Ovary (tissue), 10 donors: ENCODE measurements around the gene TNFRSF25. TPM values are rescaled to one million over a fixed set of nuclear protein-coding genes. Genes with fewer than 3 reads are reported as not detected.

Experiments used
- DNase-seq, 5 donors: peaks; one replicate each; pipeline ENCODE4 v3.0.0-alpha.2; 2019 to 2020
- H3K27ac ChIP-seq, 2 donors: fragments of 200-600 bp; one replicate each; pipeline versions ENCODE4 v1.5.1 to v1.8.0; 2019 to 2022
- H3K27me3 ChIP-seq: fragments of 200-600 bp; one replicate; pipeline ENCODE4 v1.8.0; 2022
- H3K36me3 ChIP-seq: fragments of 200-600 bp; sonication (generic); one replicate; pipeline ENCODE4 v1.5.1; 2019
- H3K4me1 ChIP-seq: one replicate; pipeline ENCODE4 v1.8.1; 2013; ENCODE audit warnings: mild to moderate bottlenecking, moderate library complexity; ENCODE audit not compliant: insufficient read depth
- H3K4me3 ChIP-seq: fragments of 200-600 bp; sonication (generic); one replicate; pipeline ENCODE4 v1.5.1; 2017
- H3K9me3 ChIP-seq, 2 donors: fragments of 200-600 bp in 1 of 2; sonication (generic) in 1 of 2; one replicate each; pipeline versions ENCODE4 v1.5.1 to v1.8.1; 2013 to 2019; ENCODE audit warnings: mild to moderate bottlenecking in 1 of 2, moderate library complexity in 1 of 2
- EP300 ChIP-seq: sonication (generic); formaldehyde crosslinking; IDR thresholded peaks from one replicate; pipeline ENCODE4 v1.6.1; 2017; ENCODE audit warnings: antibody characterized with exemption
- POLR2A ChIP-seq: fragments of 450-650 bp; IDR thresholded peaks from one replicate; pipeline ENCODE4 v1.6.1; 2017; ENCODE audit warnings: antibody characterized with exemption, mild to moderate bottlenecking, moderate library complexity
- WGBS, 3 donors: extraction: QIAGEN DNeasy Blood & Tissue Kit in 1 of 3; methylation state at CpG; one replicate each; pipeline versions ENCODE4 v1.1.5 to v1.1.7; 2013 to 2017; 5-methylcytosine and 5-hydroxymethylcytosine counted together
- intact Hi-C, 4 donors: fragments of 100-400 bp; cut with DNase I; formaldehyde crosslinking; loops; one replicate each; pipeline versions ENCODE4 v1.11.0 to v1.15.1; 2022 to 2023
- long read RNA-seq, 3 donors: library from polyadenylated mRNA in 2 of 3; unstranded in 2 of 3; transcript quantifications; one replicate each; pipeline ENCODE4 v2.0.0 and lab custom pipeline, GENCODE V29; 2021 to 2026
- polyA plus RNA-seq, 2 donors: library from polyadenylated mRNA; stranded (reverse); fragments of 200-250 nt in 1 of 2; fragments of 350-450 nt in 1 of 2; fragmentation: Illumina TruSeq in 1 of 2; extraction: RNeasy Lipid Tissue Mini Kit (QIAGEN cat#74804) in 1 of 2; gene quantifications; one replicate each; pipeline ENCODE4 v1.2.3, GENCODE V29; 2013 to 2014
- total RNA-seq, 7 donors: library from RNA; depleted of rRNA in 2 of 7; stranded (reverse); fragments of >200 nt in 2 of 7; fragmentation: NEBNext Ultra II Directional in 3 of 7; extraction: Animal tissue kit (Norgen Biotek cat#: 25700) in 3 of 7; gene quantifications; one replicate each; pipeline versions ENCODE4 v1.1.0 to v1.2.4, GENCODE V29; 2016 to 2023
- TF ChIP-seq, protein P1 (sequence below), 3 donors: fragments of 450-650 bp in 2 of 3; fragments of 200-600 bp in 1 of 3; IDR thresholded peaks; one replicate each; pipeline versions ENCODE4 v1.5.1 to v1.8.0; 2016 to 2022; ENCODE audit warnings: antibody characterized with exemption in 3 of 3, mild to moderate bottlenecking in 1 of 3
- donor health status: DM: no; HTN: no; CAD: no; lungs with moderate emphysema.
- donor health status: DM: no; HTN: no; CAD: no.
- donor health status: Bipolar disorder and iron deficiency.
- donor health status: DM: yes; HTN: yes; CAD: no.
- donor health status: DM: no; HTN: no; CAD: no.
- donor health status: DM: yes; HTN: yes; CAD: no.

TNFRSF25 gene, protein sequence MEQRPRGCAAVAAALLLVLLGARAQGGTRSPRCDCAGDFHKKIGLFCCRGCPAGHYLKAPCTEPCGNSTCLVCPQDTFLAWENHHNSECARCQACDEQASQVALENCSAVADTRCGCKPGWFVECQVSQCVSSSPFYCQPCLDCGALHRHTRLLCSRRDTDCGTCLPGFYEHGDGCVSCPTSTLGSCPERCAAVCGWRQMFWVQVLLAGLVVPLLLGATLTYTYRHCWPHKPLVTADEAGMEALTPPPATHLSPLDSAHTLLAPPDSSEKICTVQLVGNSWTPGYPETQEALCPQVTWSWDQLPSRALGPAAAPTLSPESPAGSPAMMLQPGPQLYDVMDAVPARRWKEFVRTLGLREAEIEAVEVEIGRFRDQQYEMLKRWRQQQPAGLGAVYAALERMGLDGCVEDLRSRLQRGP
- total RNA-seq (10 to 100 TPM in 2 of 7 donors, 1 to 10 TPM in 5; 4.9 to 13.1 (median 7.7) TPM), polyA plus RNA-seq (1 to 10 TPM; 1.7 to 9.4 TPM)
- long read RNA-seq, donor 1, partial matches to known transcripts = 3 of 8 reads
- long read RNA-seq, donor 1, other reads (novel, unspliced or antisense) = 4 of 8 reads
- long read RNA-seq, donor 2, partial matches to known transcripts = 0 of 6 reads
- long read RNA-seq, donor 2, other reads (novel, unspliced or antisense) = 0 of 6 reads
- long read RNA-seq, donor 3, partial matches to known transcripts = 0 of 5 reads
- long read RNA-seq, donor 3, other reads (novel, unspliced or antisense) = 0 of 5 reads

DNA sequence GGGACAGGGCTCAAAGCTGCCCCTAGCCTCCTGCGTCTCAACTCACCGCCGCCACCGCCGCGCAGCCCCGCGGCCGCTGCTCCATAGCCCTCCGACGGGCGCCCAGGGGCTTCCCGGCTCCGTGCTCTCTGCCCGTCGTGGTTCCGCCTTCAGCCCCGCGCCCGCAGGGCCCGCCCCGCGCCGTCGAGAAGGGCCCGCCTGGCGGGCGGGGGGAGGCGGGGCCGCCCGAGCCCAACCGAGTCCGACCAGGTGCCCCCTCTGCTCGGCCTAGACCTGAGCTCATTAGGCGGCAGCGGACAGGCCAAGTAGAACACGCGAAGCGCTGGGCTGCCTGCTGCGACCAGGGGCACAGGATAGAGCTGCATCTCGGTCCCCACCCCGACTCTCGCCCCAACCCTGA, at the start of gene TNFRSF25:
TNFRSF25 (minus strand) TSS at position 151 of the 400 bp plus-strand sequence; CDS start at position 85, 66 bp downstream.
- DNase-seq = no peak
- WGBS, 3 donors = 45 to 67% (median 47%) methylated on average over 7 to 43 of the region's 43 CpGs
- H3K36me3 ChIP-seq = no peaks in the 10 kb centered on the region
- no peak within 1 kb of the TSS for H3K4me3 ChIP-seq
- intact Hi-C loops = no loop called here
- H3K4me1 ChIP-seq = peaks cover 3% of the 10 kb centered on the region
- TF ChIP-seq, protein P1, sequence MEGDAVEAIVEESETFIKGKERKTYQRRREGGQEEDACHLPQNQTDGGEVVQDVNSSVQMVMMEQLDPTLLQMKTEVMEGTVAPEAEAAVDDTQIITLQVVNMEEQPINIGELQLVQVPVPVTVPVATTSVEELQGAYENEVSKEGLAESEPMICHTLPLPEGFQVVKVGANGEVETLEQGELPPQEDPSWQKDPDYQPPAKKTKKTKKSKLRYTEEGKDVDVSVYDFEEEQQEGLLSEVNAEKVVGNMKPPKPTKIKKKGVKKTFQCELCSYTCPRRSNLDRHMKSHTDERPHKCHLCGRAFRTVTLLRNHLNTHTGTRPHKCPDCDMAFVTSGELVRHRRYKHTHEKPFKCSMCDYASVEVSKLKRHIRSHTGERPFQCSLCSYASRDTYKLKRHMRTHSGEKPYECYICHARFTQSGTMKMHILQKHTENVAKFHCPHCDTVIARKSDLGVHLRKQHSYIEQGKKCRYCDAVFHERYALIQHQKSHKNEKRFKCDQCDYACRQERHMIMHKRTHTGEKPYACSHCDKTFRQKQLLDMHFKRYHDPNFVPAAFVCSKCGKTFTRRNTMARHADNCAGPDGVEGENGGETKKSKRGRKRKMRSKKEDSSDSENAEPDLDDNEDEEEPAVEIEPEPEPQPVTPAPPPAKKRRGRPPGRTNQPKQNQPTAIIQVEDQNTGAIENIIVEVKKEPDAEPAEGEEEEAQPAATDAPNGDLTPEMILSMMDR (IDR thresholded peaks at IDR 0.05) = no peak
- TF ChIP-seq POLR2A = no peak
- no peak for TF ChIP-seq EP300
- no peaks in the 10 kb centered on the region for H3K27me3 ChIP-seq
- H3K9me3 ChIP-seq = no peaks in the 10 kb centered on the region
- H3K27ac ChIP-seq = no peak within 1 kb of the TSS

DNA sequence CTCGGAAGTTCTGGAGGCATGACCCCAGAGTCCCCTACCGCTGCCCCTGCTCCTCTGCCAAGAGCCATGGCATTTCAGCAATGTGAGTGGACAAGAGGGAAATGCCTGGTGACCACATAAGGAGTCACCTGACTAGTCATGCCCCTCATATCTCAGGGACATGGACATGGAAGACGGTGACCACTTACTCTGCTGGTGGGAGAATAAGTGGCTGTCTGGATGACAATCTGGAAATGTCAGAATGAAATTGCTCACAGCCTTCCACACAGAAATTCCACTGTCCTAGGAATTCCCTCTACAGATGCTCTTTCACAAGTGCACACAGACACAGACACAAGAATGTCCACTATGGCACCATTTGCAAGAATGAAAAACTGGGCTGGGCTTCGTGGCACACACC, 49.8 kb upstream of the TNFRSF25 start:
- H3K27me3 ChIP-seq = no peaks in the 10 kb centered on the region
- 89 to 94% (median 93%) methylated on average over 4 of the region's 4 CpGs for WGBS, 3 donors
- H3K36me3 ChIP-seq = no peaks in the 10 kb centered on the region
- TF ChIP-seq, protein P1 (IDR thresholded peaks at IDR 0.05) = no peak
- TF ChIP-seq POLR2A = no peak
- TF ChIP-seq EP300 = no peak
- H3K4me3 ChIP-seq = no peak overlapping the region
- H3K9me3 ChIP-seq = no peaks in the 10 kb centered on the region
- intact Hi-C loops = no loop called here
- no peak for DNase-seq
- no peak overlapping the region for H3K27ac ChIP-seq
- H3K4me1 ChIP-seq = peaks cover 5% of the 10 kb centered on the region

DNA sequence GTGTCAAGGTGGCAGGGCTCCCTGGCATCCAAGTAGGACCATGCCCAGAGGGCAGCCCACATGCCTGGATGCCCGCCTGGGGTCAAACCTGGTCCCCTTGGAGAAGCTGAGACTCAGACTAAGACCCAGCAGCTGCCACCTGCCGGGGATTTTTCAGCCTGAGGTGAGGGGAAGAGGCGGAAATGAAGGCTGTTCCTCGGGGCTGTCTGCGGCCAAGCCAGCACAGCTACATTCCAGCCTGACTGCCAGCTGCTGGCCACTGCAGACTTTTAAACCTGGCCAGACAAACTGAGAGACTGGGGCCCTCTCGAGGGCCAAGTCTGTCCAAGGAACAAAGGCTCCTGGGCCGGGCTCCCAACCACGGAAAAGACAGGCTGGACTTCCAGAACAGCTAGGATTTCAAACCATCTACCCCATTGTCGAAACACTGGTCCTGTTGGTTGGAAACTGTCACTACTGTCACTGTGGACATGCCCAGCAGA, 47.4 kb upstream of the TNFRSF25 start:
- DNase-seq = no peak
- no peak overlapping the region for H3K27ac ChIP-seq
- intact Hi-C loops = no loop called here

DNA sequence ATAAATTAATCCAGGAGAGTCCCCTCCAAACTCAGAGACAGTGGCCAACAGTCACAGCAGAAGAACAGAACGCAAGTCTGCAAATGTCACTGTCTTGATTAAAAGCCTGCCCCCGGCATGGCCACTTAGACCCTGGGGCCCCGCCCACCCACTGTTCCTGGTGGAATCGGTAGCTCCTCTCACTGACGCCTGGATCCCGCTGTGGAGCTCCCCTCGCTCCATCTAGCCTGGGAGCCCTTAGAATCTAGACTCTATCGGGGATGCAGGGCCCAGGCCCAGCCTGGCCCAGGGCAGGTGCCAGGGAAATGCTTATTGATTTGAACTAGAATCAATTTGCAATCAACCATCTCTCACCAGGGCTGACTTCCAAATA, 46.9 kb upstream of the TNFRSF25 start:
- TF ChIP-seq EP300 (no peak), POLR2A (no peak)
- TF ChIP-seq, protein P1 (IDR thresholded peaks at IDR 0.05) = no peak
- intact Hi-C loops = no loop called here
- Histone ChIP-seq H3K4me1 (peaks cover 3% of the 10 kb centered on the region), H3K4me3 (no peak overlapping the region), H3K36me3 (no peaks in the 10 kb centered on the region), H3K9me3 (no peaks in the 10 kb centered on the region), H3K27ac (no peak overlapping the region), H3K27me3 (no peaks in the 10 kb centered on the region)
- no peak for DNase-seq
- 82 to 88% (median 86%) methylated on average over 8 of the region's 8 CpGs for WGBS, 3 donors

More for the DNA sequence above, 47.4 kb upstream of the TNFRSF25 start:
- H3K4me1 ChIP-seq = peaks cover 3% of the 10 kb centered on the region
- no peak overlapping the region for H3K4me3 ChIP-seq
- 80 to 85% (median 81%) methylated on average over 9 of the region's 9 CpGs for WGBS, 3 donors
- no peak for TF ChIP-seq POLR2A
- TF ChIP-seq, protein P1 (IDR thresholded peaks at IDR 0.05) = no peak
- TF ChIP-seq EP300 = no peak
- no peaks in the 10 kb centered on the region for H3K27me3 ChIP-seq
- H3K36me3 ChIP-seq = no peaks in the 10 kb centered on the region
- H3K9me3 ChIP-seq = no peaks in the 10 kb centered on the region
